Measurements from ENCODE around the gene MTMR3.

MTMR3 gene

GRCh38 chr22:29947410-29948384 lies 64.7 kb downstream of the MTMR3 start:
- Histone ChIP-seq H3K4me2 (ENCODE audit: insufficient read depth, low read length) (no peak overlapping the region), H3K27ac (ENCODE audit: low read length) (no peak overlapping the region), H4K20me1 (ENCODE audit: insufficient read depth, low read length) (peaks cover 29% of the 10 kb centered on the region), H2AFZ (ENCODE audit: low read depth, low read length) (no peak overlapping the region), H3K9ac (ENCODE audit: low read depth, low read length) (no peak overlapping the region), H3K27me3 (ENCODE audit: insufficient read depth, low read length, poor library complexity) (no peaks in the 10 kb centered on the region), H3K4me3 (ENCODE audit: low read depth in 1 of 2, low read length in 2 of 2) (no peak overlapping the region), H3K9me3 (ENCODE audit: insufficient read depth, low read length, severe bottlenecking) (no peaks in the 10 kb centered on the region), H3K79me2 (ENCODE audit: insufficient read depth, low read length) (peaks cover 82% of the 10 kb centered on the region), H3K4me1 (ENCODE audit: insufficient read depth, low read length) (peaks cover 13% of the 10 kb centered on the region), H3K36me3 (ENCODE audit: insufficient read depth, low read length) (no peaks in the 10 kb centered on the region)
- no peak for ATAC-seq (ENCODE audit: insufficient read depth, low read depth)
- no peak for DNase-seq
- TF ChIP-seq CTCF (IDR thresholded peaks at IDR 0.05; ENCODE audit: borderline replicate concordance, extremely low read depth, low read length, poor library complexity, severe bottlenecking) (no peak), EZH2 (IDR thresholded peaks at IDR 0.05; ENCODE audit: borderline replicate concordance, low read depth, low read length, severe bottlenecking) (no peak)

GRCh38 chr22:29948385-29948769 lies 65.4 kb downstream of the MTMR3 start:
- Histone ChIP-seq H3K4me3 (ENCODE audit: low read depth in 1 of 2, low read length in 2 of 2) (no peak overlapping the region), H3K4me2 (ENCODE audit: insufficient read depth, low read length) (no peak overlapping the region), H3K36me3 (ENCODE audit: insufficient read depth, low read length) (no peaks in the 10 kb centered on the region), H3K9ac (ENCODE audit: low read depth, low read length) (no peak overlapping the region), H3K27ac (ENCODE audit: low read length) (no peak overlapping the region), H3K4me1 (ENCODE audit: insufficient read depth, low read length) (peaks cover 13% of the 10 kb centered on the region), H2AFZ (ENCODE audit: low read depth, low read length) (no peak overlapping the region), H3K27me3 (ENCODE audit: insufficient read depth, low read length, poor library complexity) (no peaks in the 10 kb centered on the region), H3K9me3 (ENCODE audit: insufficient read depth, low read length, severe bottlenecking) (no peaks in the 10 kb centered on the region), H3K79me2 (ENCODE audit: insufficient read depth, low read length) (peaks cover 87% of the 10 kb centered on the region), H4K20me1 (ENCODE audit: insufficient read depth, low read length) (peaks cover 29% of the 10 kb centered on the region)
- TF ChIP-seq CTCF (IDR thresholded peaks at IDR 0.05; ENCODE audit: borderline replicate concordance, extremely low read depth, low read length, poor library complexity, severe bottlenecking) (no peak), EZH2 (IDR thresholded peaks at IDR 0.05; ENCODE audit: borderline replicate concordance, low read depth, low read length, severe bottlenecking) (no peak)
- DNase-seq = no peak
- ATAC-seq (ENCODE audit: insufficient read depth, low read depth) = no peak

- TF ChIP-seq EZH2 (IDR thresholded peaks at IDR 0.05; ENCODE audit: borderline replicate concordance, low read depth, low read length, severe bottlenecking) (no peak), CTCF (IDR thresholded peaks at IDR 0.05; ENCODE audit: borderline replicate concordance, extremely low read depth, low read length, poor library complexity, severe bottlenecking) (no peak)
- peaks cover 85% of the 10 kb centered on the region for H3K79me2 ChIP-seq (ENCODE audit: insufficient read depth, low read length)
- no peaks in the 10 kb centered on the region for H3K4me1 ChIP-seq (ENCODE audit: insufficient read depth, low read length)
- H2AFZ ChIP-seq (ENCODE audit: low read depth, low read length) = no peak overlapping the region
- H3K27ac ChIP-seq (ENCODE audit: low read length) = no peak overlapping the region
- no peak overlapping the region for H3K4me2 ChIP-seq (ENCODE audit: insufficient read depth, low read length)
- no peak overlapping the region for H3K9ac ChIP-seq (ENCODE audit: low read depth, low read length)
- no peaks in the 10 kb centered on the region for H3K9me3 ChIP-seq (ENCODE audit: insufficient read depth, low read length, severe bottlenecking)
- H3K4me3 ChIP-seq (ENCODE audit: low read depth in 1 of 2, low read length in 2 of 2) = no peak overlapping the region
- peaks cover 30% of the 10 kb centered on the region for H4K20me1 ChIP-seq (ENCODE audit: insufficient read depth, low read length)
- no peaks in the 10 kb centered on the region for H3K36me3 ChIP-seq (ENCODE audit: insufficient read depth, low read length)
- DNase-seq (no peak), ATAC-seq (ENCODE audit: insufficient read depth, low read depth) (no peak)
- no peaks in the 10 kb centered on the region for H3K27me3 ChIP-seq (ENCODE audit: insufficient read depth, low read length, poor library complexity)
Measured at GRCh38 chr22:29949872-29950271, 66.9 kb downstream of the MTMR3 start.
